ENCODE data around the gene TRMT112. TPM values are rescaled to one million over a fixed set of nuclear protein-coding genes. Genes with fewer than 3 reads are reported as not detected.
A peak's percentile ranks its signal among the peaks of the same experiment; 100 is the strongest.

TRMT112 gene
- polyA plus RNA-seq (ENCODE audit: insufficient read length in 10 of 10), result 100 to 1,000 TPM; 139 to 214 (median 173) TPM
- long read RNA-seq, donor 1, transcript TRMT112-206 (4 exons, 1,106 nt), result major isoform, 101 of 120 reads
- long read RNA-seq, donor 1, transcript TRMT112-205 (3 exons, 659 nt), result minor isoform, 8 of 120 reads
- long read RNA-seq, donor 1, partial matches to known transcripts, result 5 of 120 reads
- long read RNA-seq, donor 1, other reads (novel, unspliced or antisense), result 0 of 120 reads
- long read RNA-seq, donor 2, transcript TRMT112-206 (4 exons, 1,106 nt), result major isoform, 107 of 117 reads
- long read RNA-seq, donor 2, partial matches to known transcripts, result 0 of 117 reads
- long read RNA-seq, donor 2, other reads (novel, unspliced or antisense), result 0 of 117 reads
- long read RNA-seq, donor 3, result 0 reads
- long read RNA-seq, donor 4, transcript TRMT112-203 (3 exons, 823 nt), result minor isoform, 9 of 328 reads
- long read RNA-seq, donor 4, transcript TRMT112-206 (4 exons, 1,106 nt), result major isoform, 91 of 328 reads
- long read RNA-seq, donor 4, partial matches to known transcripts, result 202 of 328 reads
- long read RNA-seq, donor 4, other reads (novel, unspliced or antisense), result 21 of 328 reads
- long read RNA-seq, donor 5, transcript TRMT112-203 (3 exons, 823 nt), result minor isoform, 7 of 519 reads
- long read RNA-seq, donor 5, transcript TRMT112-206 (4 exons, 1,106 nt), result major isoform, 112 of 519 reads
- long read RNA-seq, donor 5, transcript TRMT112-204 (2 exons, 559 nt), result minor isoform, 5 of 519 reads
- long read RNA-seq, donor 5, partial matches to known transcripts, result 91 of 519 reads
- long read RNA-seq, donor 5, other reads (novel, unspliced or antisense), result 300 of 519 reads
- long read RNA-seq, donor 6, transcript TRMT112-204 (2 exons, 559 nt), result minor isoform, 7 of 223 reads
- long read RNA-seq, donor 6, transcript TRMT112-203 (3 exons, 823 nt), result minor isoform, 8 of 223 reads
- long read RNA-seq, donor 6, transcript TRMT112-206 (4 exons, 1,106 nt), result major isoform, 131 of 223 reads
- long read RNA-seq, donor 6, partial matches to known transcripts, result 68 of 223 reads
- long read RNA-seq, donor 6, other reads (novel, unspliced or antisense), result 6 of 223 reads
- long read RNA-seq, donor 7, transcript TRMT112-206 (4 exons, 1,106 nt), result major isoform, 76 of 100 reads
- long read RNA-seq, donor 7, partial matches to known transcripts, result 10 of 100 reads
- long read RNA-seq, donor 7, other reads (novel, unspliced or antisense), result 7 of 100 reads
- long read RNA-seq, donor 8, transcript TRMT112-203 (3 exons, 823 nt), result minor isoform, 11 of 111 reads
- long read RNA-seq, donor 8, transcript TRMT112-206 (4 exons, 1,106 nt), result major isoform, 87 of 111 reads
- long read RNA-seq, donor 8, transcript TRMT112-205 (3 exons, 659 nt), result minor isoform, 8 of 111 reads
- long read RNA-seq, donor 8, partial matches to known transcripts, result 0 of 111 reads
- long read RNA-seq, donor 8, other reads (novel, unspliced or antisense), result 0 of 111 reads
- long read RNA-seq, donor 9, transcript TRMT112-206 (4 exons, 1,106 nt), result major isoform, 17 of 18 reads
- long read RNA-seq, donor 9, partial matches to known transcripts, result 0 of 18 reads
- long read RNA-seq, donor 9, other reads (novel, unspliced or antisense), result 0 of 18 reads

- peak; percentile 96 to 98 (median 97) for DNase-seq
Measured at GRCh38 chr11:64317325-64317960, at the start of gene TRMT112. Gene TRMT112 (minus strand): TSS chr11:64317559. CDS start chr11:64317526, 33 bp downstream.

GRCh38 chr11:64366751-64367150, 49.4 kb upstream of the TRMT112 start:
- no peak for DNase-seq

GRCh38 chr11:64364911-64365310, 47.6 kb upstream of the TRMT112 start:
- no peak for DNase-seq

- DNase-seq, result no peak
Measured at GRCh38 chr11:64364435-64364834, 47.1 kb upstream of the TRMT112 start.

- DNase-seq, result no peak
Measured at GRCh38 chr11:64362339-64362738, 45.0 kb upstream of the TRMT112 start.

- DNase-seq, result no peak
Measured at GRCh38 chr11:64361659-64362058, 44.3 kb upstream of the TRMT112 start.

GRCh38 chr11:64360448-64360921, 43.1 kb upstream of the TRMT112 start:
- no peak for DNase-seq

- DNase-seq, result no peak
Measured at GRCh38 chr11:64359712-64360445, 42.5 kb upstream of the TRMT112 start.

GRCh38 chr11:64358907-64359711, 41.8 kb upstream of the TRMT112 start, which contains the start of gene RPS6KA4:
Gene RPS6KA4 (plus strand): TSS chr11:64359162. CDS start chr11:64359236, 74 bp downstream.
- DNase-seq, result peak; percentile 67 to 87 (median 79)

GRCh38 chr11:64358536-64358906, 41.2 kb upstream of the TRMT112 start:
- DNase-seq, result no peak

- no peak for DNase-seq
Measured at GRCh38 chr11:64357904-64358535, 40.7 kb upstream of the TRMT112 start.

- DNase-seq, result no peak
Measured at GRCh38 chr11:64357446-64357845, 40.1 kb upstream of the TRMT112 start.

- no peak for DNase-seq
Measured at GRCh38 chr11:64356498-64357411, 39.4 kb upstream of the TRMT112 start.

GRCh38 chr11:64355078-64355940, 38.0 kb upstream of the TRMT112 start:
- DNase-seq, result peak; percentile 56 to 79 (median 61)

GRCh38 chr11:64353715-64354506, 36.6 kb upstream of the TRMT112 start:
- DNase-seq, result no peak
